ENCODE data around the gene DNAI4.

GRCh38 chr1:66778266-66778665 lies 146.4 kb downstream of the DNAI4 start:
- TF ChIP-seq L3MBTL2 (conservative IDR thresholded peaks at IDR 0.05): no peak
- TF ChIP-seq NFRKB (IDR thresholded peaks at IDR 0.05): no peak
- no peak for TF ChIP-seq BHLHE40 (IDR thresholded peaks at IDR 0.05; ENCODE audit: borderline replicate concordance)
- TF ChIP-seq ARNT (IDR thresholded peaks at IDR 0.05): no peak
- TF ChIP-seq ELF4 (IDR thresholded peaks at IDR 0.05): no peak
